ENCODE data around the gene ZNF354B.

DNA sequence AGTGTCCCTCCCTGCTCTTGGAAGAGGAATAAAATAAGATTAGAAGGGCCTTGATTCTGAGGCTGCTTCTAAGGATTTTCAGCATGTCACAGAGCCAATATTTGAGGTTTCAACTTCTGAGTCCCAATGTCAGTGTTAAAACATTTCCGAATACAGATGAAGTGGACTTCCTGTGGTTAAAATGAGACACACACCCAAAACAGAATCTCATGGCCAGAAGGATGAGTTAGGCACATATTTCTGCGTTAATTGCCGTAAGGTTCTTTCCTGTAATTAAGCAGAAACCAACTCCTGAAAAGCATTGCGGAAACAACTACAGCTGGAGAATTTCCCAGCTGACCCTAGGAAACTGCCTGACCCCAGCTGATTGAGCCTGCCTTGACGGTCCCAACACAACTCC is 10.4 kb upstream of the ZNF354B start:
- TF ChIP-seq POLR2A (IDR thresholded peaks at IDR 0.05) (no peak), POLR2AphosphoS5 (IDR thresholded peaks at IDR 0.05) (no peak), CTCF (IDR thresholded peaks at IDR 0.05) (no peak)

All from prostate gland (tissue), 2 donors.